HepG2 (cell line): Measurements from ENCODE around the gene PLAA.

Experiments
- ASH2L ChIP-seq: fragments of 300-600, 200-600 bp; sonication (generic); IDR thresholded peaks from 2 replicates; pipeline ENCODE4 v1.7.0; 2017; ENCODE audit warnings: low read depth, mild to moderate bottlenecking, moderate library complexity, mixed read lengths, low read length; ENCODE audit not compliant: insufficient read length
- EZH2 ChIP-seq: conservative IDR thresholded peaks from 2 replicates; pipeline ENCODE4 v1.6.1; 2012; ENCODE audit warnings: mild to moderate bottlenecking, low read depth, low read length, moderate library complexity
- NFYB ChIP-seq: sonication (generic); formaldehyde crosslinking; IDR thresholded peaks from 2 replicates; pipeline ENCODE4 v1.4.0; 2020; ENCODE audit warnings: missing genetic modification reagents
- SAP130 ChIP-seq: IDR thresholded peaks from 2 replicates; pipeline ENCODE4 v1.6.1; 2016; ENCODE audit warnings: low read depth
- ZNF619 ChIP-seq: sonication (generic); formaldehyde crosslinking; IDR thresholded peaks from 2 replicates; pipeline ENCODE4 v1.4.0; 2020; ENCODE audit warnings: mild to moderate bottlenecking, missing genetic modification reagents
- TF ChIP-seq, protein P1 (sequence below): sonication (generic); formaldehyde crosslinking; IDR thresholded peaks from 2 replicates; pipeline ENCODE4 v1.5.0; 2020; ENCODE audit warnings: mild to moderate bottlenecking, missing genetic modification reagents, moderate library complexity

DNA sequence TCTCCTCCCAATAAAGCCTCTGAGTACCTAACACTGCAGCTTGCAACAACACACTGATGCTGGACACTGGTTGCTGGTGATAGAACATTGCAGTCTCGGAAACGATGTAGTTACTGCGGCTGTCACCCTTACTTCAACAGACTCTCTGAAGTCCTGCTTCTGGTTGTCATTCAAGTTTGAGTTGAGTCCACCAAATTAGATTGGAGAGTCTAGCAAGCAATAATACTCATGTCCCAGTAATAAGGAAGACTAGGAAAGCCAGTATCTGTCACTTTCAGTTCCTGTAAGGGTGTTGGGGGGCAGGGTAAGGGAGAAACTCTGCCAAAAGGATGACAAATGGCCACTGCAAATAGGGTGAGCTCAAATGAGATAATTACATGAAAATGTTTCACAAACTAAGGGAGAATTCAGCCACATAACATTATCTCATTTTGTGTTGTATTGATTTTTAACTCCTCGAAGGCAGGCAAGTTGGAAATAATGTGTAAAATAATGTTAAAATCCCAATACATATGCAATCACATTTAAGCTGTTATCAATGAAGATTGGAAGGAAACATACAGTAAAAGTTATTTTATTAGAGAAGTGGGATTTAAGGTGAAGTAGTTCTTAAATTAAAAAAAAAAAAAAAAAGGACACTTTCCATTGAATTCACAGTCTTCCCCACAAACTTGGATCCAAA, 8.3 kb upstream of the PLAA start:
- TF ChIP-seq ASH2L (no peak), EZH2 (no peak), ZNF619 (CRISPR knock-in tag) (no peak), SAP130 (CRISPR knock-in tag) (no peak), NFYB (CRISPR knock-in tag) (no peak)
- TF ChIP-seq, protein P1, sequence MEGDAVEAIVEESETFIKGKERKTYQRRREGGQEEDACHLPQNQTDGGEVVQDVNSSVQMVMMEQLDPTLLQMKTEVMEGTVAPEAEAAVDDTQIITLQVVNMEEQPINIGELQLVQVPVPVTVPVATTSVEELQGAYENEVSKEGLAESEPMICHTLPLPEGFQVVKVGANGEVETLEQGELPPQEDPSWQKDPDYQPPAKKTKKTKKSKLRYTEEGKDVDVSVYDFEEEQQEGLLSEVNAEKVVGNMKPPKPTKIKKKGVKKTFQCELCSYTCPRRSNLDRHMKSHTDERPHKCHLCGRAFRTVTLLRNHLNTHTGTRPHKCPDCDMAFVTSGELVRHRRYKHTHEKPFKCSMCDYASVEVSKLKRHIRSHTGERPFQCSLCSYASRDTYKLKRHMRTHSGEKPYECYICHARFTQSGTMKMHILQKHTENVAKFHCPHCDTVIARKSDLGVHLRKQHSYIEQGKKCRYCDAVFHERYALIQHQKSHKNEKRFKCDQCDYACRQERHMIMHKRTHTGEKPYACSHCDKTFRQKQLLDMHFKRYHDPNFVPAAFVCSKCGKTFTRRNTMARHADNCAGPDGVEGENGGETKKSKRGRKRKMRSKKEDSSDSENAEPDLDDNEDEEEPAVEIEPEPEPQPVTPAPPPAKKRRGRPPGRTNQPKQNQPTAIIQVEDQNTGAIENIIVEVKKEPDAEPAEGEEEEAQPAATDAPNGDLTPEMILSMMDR (CRISPR knock-in tag), result no peak
